ENCODE results near the gene HES4.
"Not testable (repeated sequence)": the region's sequence is repeated elsewhere in the genome, so short reads cannot be mapped to it uniquely, and the experiment has no call there.

The HES4 gene

GRCh38 chr1:1011396-1011949 lies 11.6 kb upstream of the HES4 start:
- H3K4me3 ChIP-seq (ENCODE audit: low read depth, low read length): no peak overlapping the region
- no peak for DNase-seq (ENCODE audit: low read depth, low spot score)
- TF ChIP-seq, protein P1, sequence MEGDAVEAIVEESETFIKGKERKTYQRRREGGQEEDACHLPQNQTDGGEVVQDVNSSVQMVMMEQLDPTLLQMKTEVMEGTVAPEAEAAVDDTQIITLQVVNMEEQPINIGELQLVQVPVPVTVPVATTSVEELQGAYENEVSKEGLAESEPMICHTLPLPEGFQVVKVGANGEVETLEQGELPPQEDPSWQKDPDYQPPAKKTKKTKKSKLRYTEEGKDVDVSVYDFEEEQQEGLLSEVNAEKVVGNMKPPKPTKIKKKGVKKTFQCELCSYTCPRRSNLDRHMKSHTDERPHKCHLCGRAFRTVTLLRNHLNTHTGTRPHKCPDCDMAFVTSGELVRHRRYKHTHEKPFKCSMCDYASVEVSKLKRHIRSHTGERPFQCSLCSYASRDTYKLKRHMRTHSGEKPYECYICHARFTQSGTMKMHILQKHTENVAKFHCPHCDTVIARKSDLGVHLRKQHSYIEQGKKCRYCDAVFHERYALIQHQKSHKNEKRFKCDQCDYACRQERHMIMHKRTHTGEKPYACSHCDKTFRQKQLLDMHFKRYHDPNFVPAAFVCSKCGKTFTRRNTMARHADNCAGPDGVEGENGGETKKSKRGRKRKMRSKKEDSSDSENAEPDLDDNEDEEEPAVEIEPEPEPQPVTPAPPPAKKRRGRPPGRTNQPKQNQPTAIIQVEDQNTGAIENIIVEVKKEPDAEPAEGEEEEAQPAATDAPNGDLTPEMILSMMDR (IDR thresholded peaks at IDR 0.05; ENCODE audit: low read depth, low read length): no peak
- in situ Hi-C loops (cut with HindIII; ENCODE audit: low sequenced_read_pairs): no loop called here

DNA sequence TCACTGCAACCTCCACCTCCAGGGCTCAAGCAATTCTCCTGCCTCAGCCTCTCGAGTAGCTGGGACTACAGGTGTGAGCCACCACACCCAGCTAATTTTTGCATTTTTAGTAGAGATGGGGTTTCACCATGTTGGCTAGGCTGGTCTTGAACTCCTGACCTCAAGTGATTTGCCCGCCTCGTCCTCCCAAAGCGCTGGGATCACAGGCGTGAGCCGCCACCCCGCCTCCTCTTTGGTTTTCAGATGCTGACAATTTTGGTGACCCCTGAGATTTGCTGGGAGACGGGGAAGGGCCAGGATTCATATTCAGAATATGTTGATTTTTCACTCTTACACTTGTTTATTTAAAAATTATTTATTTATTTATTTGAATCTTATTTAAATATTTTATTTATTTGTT lies 10.2 kb upstream of the HES4 start:
- DNase-seq (ENCODE audit: low read depth, low spot score); H3K4me3 ChIP-seq (ENCODE audit: low read depth, low read length); in situ Hi-C loops (cut with HindIII; ENCODE audit: low sequenced_read_pairs): not testable (repeated sequence)

GRCh38 chr1:1006305-1007159 lies 6.6 kb upstream of the HES4 start:
- DNase-seq (ENCODE audit: low read depth, low spot score): no peak
- TF ChIP-seq, protein P1 (IDR thresholded peaks at IDR 0.05; ENCODE audit: low read depth, low read length): no peak
- no peak overlapping the region for H3K4me3 ChIP-seq (ENCODE audit: low read depth, low read length)
- in situ Hi-C loops (cut with HindIII; ENCODE audit: low sequenced_read_pairs): no loop called here

- in situ Hi-C loops (cut with HindIII; ENCODE audit: low sequenced_read_pairs): no loop called here
- no peak for DNase-seq (ENCODE audit: low read depth, low spot score)
- H3K4me3 ChIP-seq (ENCODE audit: low read depth, low read length): no peak overlapping the region
- TF ChIP-seq, protein P1 (IDR thresholded peaks at IDR 0.05; ENCODE audit: low read depth, low read length): no peak
Measured at GRCh38 chr1:1005774-1006304, 5.9 kb upstream of the HES4 start.

DNA sequence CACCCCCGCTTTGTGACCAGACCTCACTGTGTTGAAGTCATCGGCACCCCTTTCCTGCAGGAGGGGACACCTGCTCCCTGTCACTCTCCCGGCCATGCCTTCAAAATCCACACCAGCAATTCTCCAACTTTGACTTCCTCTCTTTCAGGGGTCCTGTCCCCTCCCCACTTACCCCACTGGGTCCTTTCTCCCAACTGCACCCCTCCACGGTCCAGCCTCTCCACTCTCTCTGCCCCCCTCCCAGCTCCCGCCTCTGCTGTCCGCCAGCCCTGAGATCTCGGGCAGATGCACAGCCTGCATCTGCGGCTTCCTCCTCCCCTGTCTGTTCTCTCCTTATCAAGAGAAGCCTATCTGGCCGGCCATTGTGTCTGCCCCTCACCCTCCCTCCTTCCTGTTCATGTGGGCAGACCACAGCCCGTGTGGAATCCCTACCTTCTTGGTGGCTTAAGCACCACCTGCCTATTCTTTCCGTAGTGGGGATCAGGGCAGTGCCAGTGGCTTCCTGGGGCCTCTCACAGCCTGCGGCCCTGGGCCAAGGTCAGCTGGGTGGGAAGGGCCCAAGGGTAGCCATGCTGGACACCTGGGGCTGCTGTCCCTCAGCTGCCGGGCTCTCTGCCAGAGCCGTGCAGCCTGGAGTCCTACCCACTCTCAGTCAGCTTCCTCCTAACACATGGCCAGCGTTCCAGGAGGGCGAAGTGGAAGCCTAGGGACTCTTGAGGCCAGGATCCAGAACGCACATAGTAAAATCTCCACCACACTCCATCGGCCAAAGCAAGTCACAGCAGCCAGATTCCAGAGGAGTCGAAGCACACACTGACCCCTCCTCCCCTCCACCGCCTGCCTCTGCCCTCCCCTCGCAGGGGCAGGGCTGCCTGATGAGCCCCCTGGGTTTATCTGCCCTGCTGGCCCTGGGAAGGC lies 5.1 kb upstream of the HES4 start:
- in situ Hi-C loops (cut with HindIII; ENCODE audit: low sequenced_read_pairs): no loop called here
- DNase-seq (ENCODE audit: low read depth, low spot score): peak; percentile 35
- TF ChIP-seq, protein P1 (IDR thresholded peaks at IDR 0.05; ENCODE audit: low read depth, low read length): no peak
- no peak overlapping the region for H3K4me3 ChIP-seq (ENCODE audit: low read depth, low read length)

DNA sequence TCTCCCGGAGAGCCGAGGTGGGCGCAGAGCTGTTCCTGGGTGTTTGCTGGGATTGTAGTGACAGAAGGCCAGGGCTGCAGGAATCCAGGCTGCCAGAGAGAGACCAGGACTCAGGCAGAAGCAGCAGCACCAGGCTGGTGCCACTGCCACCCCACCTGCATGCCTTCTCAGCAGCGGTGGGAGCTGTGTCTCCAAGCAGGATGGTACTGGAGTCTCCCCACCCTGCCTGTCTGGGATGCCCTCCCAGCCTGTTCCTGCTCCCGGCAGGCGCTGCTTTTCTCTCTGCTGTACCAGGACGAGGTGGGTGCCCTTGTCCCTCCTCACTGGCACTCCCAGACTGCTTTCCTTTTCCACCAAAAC lies 4.5 kb upstream of the HES4 start:
- TF ChIP-seq, protein P1 (IDR thresholded peaks at IDR 0.05; ENCODE audit: low read depth, low read length): no peak
- no peak for DNase-seq (ENCODE audit: low read depth, low spot score)
- no peak overlapping the region for H3K4me3 ChIP-seq (ENCODE audit: low read depth, low read length)
- in situ Hi-C loops (cut with HindIII; ENCODE audit: low sequenced_read_pairs): no loop called here
